Loucy (cell line): ENCODE data around the gene FAM3B.

ENCODE experiments used
- H2AFZ ChIP-seq: fragments of 200-600 bp; sonication (generic); 2 replicates; pipeline ENCODE4 v1.6.0; 2016; ENCODE audit warnings: antibody characterized with exemption, mild to moderate bottlenecking, low read length, moderate library complexity
- H3F3A ChIP-seq: fragments of 200-600 bp; 2 replicates; pipeline ENCODE4 v1.6.0; 2016; ENCODE audit warnings: antibody characterized with exemption, low read depth, mild to moderate bottlenecking
- H3K27me3 ChIP-seq: fragments of 200-600 bp; sonication (generic); 2 replicates; pipeline ENCODE4 v1.6.1; 2014; ENCODE audit warnings: low read length, mild to moderate bottlenecking; ENCODE audit not compliant: insufficient read depth, poor library complexity, severe bottlenecking
- H3K36me3 ChIP-seq: fragments of 200-600 bp; sonication (generic); 2 replicates; pipeline ENCODE4 v1.6.1; 2016; ENCODE audit warnings: low read length; ENCODE audit not compliant: insufficient read depth
- H3K4me1 ChIP-seq: fragments of 200-600 bp; sonication (generic); 2 replicates; pipeline ENCODE4 v1.5.1; 2014; ENCODE audit warnings: low read length, mild to moderate bottlenecking; ENCODE audit not compliant: insufficient read depth, poor library complexity, severe bottlenecking
- H3K4me2 ChIP-seq: fragments of 200-600 bp; sonication (generic); 2 replicates; pipeline ENCODE4 v1.6.0; 2014; ENCODE audit warnings: antibody characterized with exemption, low read length, low read depth, mild to moderate bottlenecking; ENCODE audit not compliant: poor library complexity, severe bottlenecking
- H3K4me3 ChIP-seq: fragments of 200-600 bp; sonication (generic); 2 replicates; pipeline ENCODE4 v1.5.1; 2014; ENCODE audit warnings: low read length, mild to moderate bottlenecking, mixed read lengths; ENCODE audit not compliant: poor library complexity, severe bottlenecking
- H3K79me2 ChIP-seq: fragments of 200-600 bp; sonication (generic); 2 replicates; pipeline ENCODE4 v1.6.1; 2014; ENCODE audit warnings: low read length; ENCODE audit not compliant: insufficient read depth
- H3K9ac ChIP-seq: fragments of 200-600 bp; sonication (generic); 2 replicates; pipeline ENCODE4 v1.6.0; 2014; ENCODE audit warnings: mild to moderate bottlenecking, low read depth, low read length, moderate library complexity; ENCODE audit not compliant: poor library complexity, severe bottlenecking
- H3K9me2 ChIP-seq: fragments of 200-600 bp; sonication (generic); replicated peaks from 2 replicates; pipeline ENCODE4 v1.6.1; 2016; ENCODE audit warnings: low read depth, low read length, mixed read lengths
- H3K9me3 ChIP-seq: fragments of 200-600 bp; sonication (generic); 2 replicates; pipeline ENCODE4 v1.6.1; 2014; ENCODE audit warnings: mild to moderate bottlenecking, antibody characterized with exemption, low read length, low read depth; ENCODE audit not compliant: insufficient read depth
- H4K20me1 ChIP-seq: fragments of 200-600 bp; sonication (generic); 2 replicates; pipeline ENCODE4 v1.6.0; 2014; ENCODE audit warnings: antibody characterized with exemption, low read length, mild to moderate bottlenecking; ENCODE audit not compliant: insufficient read depth, poor library complexity, severe bottlenecking
- EZH2phosphoT487 ChIP-seq: fragments of 200-600 bp; IDR thresholded peaks from 2 replicates; pipeline ENCODE4 v1.6.1; 2018; ENCODE audit warnings: antibody characterized with exemption, mild to moderate bottlenecking, moderate library complexity, borderline replicate concordance
- TF ChIP-seq, protein P1 (sequence below): fragments of 200-600 bp; sonication (generic); conservative IDR thresholded peaks from 2 replicates; pipeline ENCODE4 v1.5.1; 2014; ENCODE audit warnings: mild to moderate bottlenecking, antibody characterized with exemption, low read length

The FAM3B gene

GRCh38 chr21:41318218-41318617 lies 1.6 kb downstream of the FAM3B start:
- no peaks in the 10 kb centered on the region for H3K27me3 ChIP-seq
- H3F3A ChIP-seq, result no peaks in the 10 kb centered on the region
- H3K9me3 ChIP-seq, result no peaks in the 10 kb centered on the region
- H3K9ac ChIP-seq, result no peak overlapping the region
- H3K79me2 ChIP-seq, result no peaks in the 10 kb centered on the region
- no peak overlapping the region for H3K4me2 ChIP-seq
- no peaks in the 10 kb centered on the region for H3K4me1 ChIP-seq
- no peaks in the 10 kb centered on the region for H3K36me3 ChIP-seq
- no peaks in the 10 kb centered on the region for H3K9me2 ChIP-seq
- no peak overlapping the region for H3K4me3 ChIP-seq
- no peaks in the 10 kb centered on the region for H4K20me1 ChIP-seq
- H2AFZ ChIP-seq, result no peak overlapping the region
- TF ChIP-seq EZH2phosphoT487, result no peak
- TF ChIP-seq, protein P1, sequence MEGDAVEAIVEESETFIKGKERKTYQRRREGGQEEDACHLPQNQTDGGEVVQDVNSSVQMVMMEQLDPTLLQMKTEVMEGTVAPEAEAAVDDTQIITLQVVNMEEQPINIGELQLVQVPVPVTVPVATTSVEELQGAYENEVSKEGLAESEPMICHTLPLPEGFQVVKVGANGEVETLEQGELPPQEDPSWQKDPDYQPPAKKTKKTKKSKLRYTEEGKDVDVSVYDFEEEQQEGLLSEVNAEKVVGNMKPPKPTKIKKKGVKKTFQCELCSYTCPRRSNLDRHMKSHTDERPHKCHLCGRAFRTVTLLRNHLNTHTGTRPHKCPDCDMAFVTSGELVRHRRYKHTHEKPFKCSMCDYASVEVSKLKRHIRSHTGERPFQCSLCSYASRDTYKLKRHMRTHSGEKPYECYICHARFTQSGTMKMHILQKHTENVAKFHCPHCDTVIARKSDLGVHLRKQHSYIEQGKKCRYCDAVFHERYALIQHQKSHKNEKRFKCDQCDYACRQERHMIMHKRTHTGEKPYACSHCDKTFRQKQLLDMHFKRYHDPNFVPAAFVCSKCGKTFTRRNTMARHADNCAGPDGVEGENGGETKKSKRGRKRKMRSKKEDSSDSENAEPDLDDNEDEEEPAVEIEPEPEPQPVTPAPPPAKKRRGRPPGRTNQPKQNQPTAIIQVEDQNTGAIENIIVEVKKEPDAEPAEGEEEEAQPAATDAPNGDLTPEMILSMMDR, result no peak

GRCh38 chr21:41319273-41319672 lies 2.7 kb downstream of the FAM3B start:
- Histone ChIP-seq H2AFZ (no peak overlapping the region), H3K36me3 (no peaks in the 10 kb centered on the region), H3F3A (no peaks in the 10 kb centered on the region), H3K27me3 (no peaks in the 10 kb centered on the region), H3K4me3 (no peak overlapping the region), H3K9me2 (no peaks in the 10 kb centered on the region), H3K4me2 (no peak overlapping the region), H3K79me2 (no peaks in the 10 kb centered on the region), H3K4me1 (no peaks in the 10 kb centered on the region), H3K9me3 (no peaks in the 10 kb centered on the region), H3K9ac (no peak overlapping the region), H4K20me1 (no peaks in the 10 kb centered on the region)
- no peak for TF ChIP-seq EZH2phosphoT487
- TF ChIP-seq, protein P1, result no peak

DNA sequence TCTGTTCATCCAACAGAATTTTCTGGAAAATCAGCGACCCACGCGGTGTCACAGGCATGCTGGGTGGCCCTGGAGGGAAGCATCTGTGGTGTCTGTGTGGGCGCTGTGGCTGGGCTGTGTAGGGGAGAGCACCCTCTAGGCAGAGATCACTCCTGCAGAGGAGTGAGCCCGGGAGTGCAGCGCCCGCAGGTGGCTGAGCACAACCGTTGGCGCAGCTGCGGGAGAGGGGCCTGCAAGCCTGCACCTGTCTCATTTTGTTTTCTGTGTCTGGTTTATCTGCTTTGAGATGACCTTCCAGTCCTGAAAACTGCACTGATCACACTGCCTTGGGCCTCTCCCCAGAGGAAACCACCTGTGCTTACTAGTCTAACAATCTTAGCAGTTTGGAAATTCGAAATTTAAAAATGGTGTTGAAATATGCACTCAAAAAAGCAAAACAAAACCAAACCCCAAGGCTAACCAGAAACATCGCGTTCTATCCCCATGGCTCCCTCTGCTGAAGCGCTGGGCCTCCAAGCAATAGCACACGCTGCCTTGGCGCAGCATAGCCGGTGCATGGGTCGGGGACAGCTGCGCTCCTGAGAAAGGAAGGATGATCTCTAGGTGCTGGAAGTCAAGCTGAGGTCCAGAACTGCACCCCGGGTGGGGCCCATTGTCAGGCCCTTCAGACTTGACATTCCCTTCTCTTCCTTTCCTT lies 4.8 kb downstream of the FAM3B start:
- no peaks in the 10 kb centered on the region for H3K9me3 ChIP-seq
- no peaks in the 10 kb centered on the region for H3K27me3 ChIP-seq
- TF ChIP-seq, protein P1, result no peak
- TF ChIP-seq EZH2phosphoT487, result no peak
- no peaks in the 10 kb centered on the region for H3K4me1 ChIP-seq
- H2AFZ ChIP-seq, result no peak overlapping the region
- H3K4me2 ChIP-seq, result no peak overlapping the region
- H3K79me2 ChIP-seq, result no peaks in the 10 kb centered on the region
- no peaks in the 10 kb centered on the region for H3K36me3 ChIP-seq
- H3F3A ChIP-seq, result no peaks in the 10 kb centered on the region
- H4K20me1 ChIP-seq, result no peaks in the 10 kb centered on the region
- no peak overlapping the region for H3K4me3 ChIP-seq
- H3K9me2 ChIP-seq, result no peaks in the 10 kb centered on the region
- no peak overlapping the region for H3K9ac ChIP-seq
